Mesenchymal stem cell (in vitro differentiated cells and primary cell): ENCODE data around the gene EXOC6B.

Experiments used
- DNase-seq: peaks from one replicate; pipeline ENCODE4 v3.0.0-alpha.2; 2013
- H2AFZ ChIP-seq: one replicate; pipeline ENCODE4 v1.6.1; 2013; ENCODE audit warnings: low read depth, mild to moderate bottlenecking, control low read depth, inconsistent platforms, low read length, moderate library complexity
- H2AK5ac ChIP-seq: 2 replicates; pipeline ENCODE4 v1.6.1; 2013; ENCODE audit warnings: low read length, moderate library complexity, mild to moderate bottlenecking, inconsistent platforms; ENCODE audit not compliant: severe bottlenecking
- H2BK120ac ChIP-seq: one replicate; pipeline ENCODE4 v1.6.1; 2013; ENCODE audit warnings: low read depth, mild to moderate bottlenecking, inconsistent platforms, low read length, moderate library complexity
- H2BK12ac ChIP-seq, 2 experiments: one replicate each; pipeline ENCODE4 v1.6.1; 2013; ENCODE audit warnings: inconsistent platforms in 2 of 2, low read length in 2 of 2, mild to moderate bottlenecking in 2 of 2, moderate library complexity in 2 of 2, control low read depth in 1 of 2
- H2BK15ac ChIP-seq: one replicate; pipeline ENCODE4 v1.6.1; 2013; ENCODE audit warnings: mild to moderate bottlenecking, low read depth, inconsistent platforms; ENCODE audit not compliant: poor library complexity, severe bottlenecking
- H2BK5ac ChIP-seq: 2 replicates; pipeline ENCODE4 v1.6.1; 2013; ENCODE audit warnings: low read depth, mild to moderate bottlenecking, low read length, control low read depth, inconsistent platforms; ENCODE audit not compliant: poor library complexity, severe bottlenecking
- H3K14ac ChIP-seq, 2 experiments: one replicate each; pipeline ENCODE4 v1.6.1; 2013; ENCODE audit warnings: inconsistent platforms in 2 of 2, low read length in 2 of 2, control low read depth in 1 of 2, mild to moderate bottlenecking in 1 of 2, moderate library complexity in 1 of 2
- H3K18ac ChIP-seq, 2 experiments: one replicate each; pipeline ENCODE4 v1.6.1; 2013; ENCODE audit warnings: inconsistent platforms in 2 of 2, low read length in 2 of 2, control low read depth in 1 of 2, low read depth in 1 of 2, mild to moderate bottlenecking in 1 of 2
- H3K23ac ChIP-seq, 2 experiments: one replicate each; pipeline ENCODE4 v1.6.1; 2013; ENCODE audit warnings: inconsistent platforms in 2 of 2, low read length in 2 of 2, mild to moderate bottlenecking in 2 of 2, moderate library complexity in 2 of 2, control low read depth in 1 of 2
- H3K27ac ChIP-seq: 2 replicates; pipeline ENCODE4 v1.5.1; 2013; ENCODE audit warnings: mild to moderate bottlenecking, moderate library complexity, low read length, control low read depth, inconsistent platforms; ENCODE audit not compliant: poor library complexity, severe bottlenecking
- H3K27me3 ChIP-seq, 2 experiments: 2 replicates each; pipeline versions ENCODE4 v1.6.1 to v1.7.0; 2013; ENCODE audit warnings: low read length in 2 of 2, mild to moderate bottlenecking in 2 of 2, moderate library complexity in 2 of 2, control low read depth in 1 of 2, inconsistent platforms in 1 of 2; ENCODE audit not compliant: control insufficient read depth in 1 of 2, insufficient read depth in 1 of 2
- H3K36me3 ChIP-seq, 2 experiments: 2 replicates each; pipeline versions ENCODE4 v1.6.1 to v1.7.0; 2013; ENCODE audit warnings: low read length in 2 of 2, control low read depth in 1 of 2, inconsistent platforms in 1 of 2, low read depth in 1 of 2, mild to moderate bottlenecking in 1 of 2; ENCODE audit not compliant: insufficient read depth in 2 of 2, control insufficient read depth in 1 of 2
- H3K4ac ChIP-seq, 2 experiments: one replicate each; pipeline ENCODE4 v1.6.1; 2013; ENCODE audit warnings: inconsistent platforms in 2 of 2, low read length in 2 of 2, mild to moderate bottlenecking in 2 of 2, moderate library complexity in 2 of 2, control low read depth in 1 of 2, low read depth in 1 of 2
- H3K4me1 ChIP-seq: 2 replicates; pipeline ENCODE4 v1.6.1; 2013; ENCODE audit warnings: low read depth, low read length, control low read depth; ENCODE audit not compliant: control insufficient read depth, insufficient read depth
- H3K4me2 ChIP-seq: 2 replicates; pipeline ENCODE4 v1.6.1; 2013; ENCODE audit warnings: low read length, mild to moderate bottlenecking, inconsistent platforms; ENCODE audit not compliant: poor library complexity, severe bottlenecking
- H3K4me3 ChIP-seq, 2 experiments: 2 replicates each; pipeline versions ENCODE4 v1.5.1 to v1.7.0; 2013; ENCODE audit warnings: low read length in 2 of 2, mild to moderate bottlenecking in 2 of 2, control low read depth in 1 of 2, low read depth in 1 of 2; ENCODE audit not compliant: insufficient read depth in 1 of 2
- H3K79me1 ChIP-seq: replicated peaks from 2 replicates; pipeline ENCODE4 v1.6.1; 2013; ENCODE audit warnings: mild to moderate bottlenecking, control low read depth, low read length, inconsistent platforms; ENCODE audit not compliant: poor library complexity, severe bottlenecking
- H3K9ac ChIP-seq: 2 replicates; pipeline ENCODE4 v1.7.0; 2013; ENCODE audit warnings: mild to moderate bottlenecking, low read length, moderate library complexity
- H3K9me3 ChIP-seq: 2 replicates; pipeline ENCODE4 v1.7.0; 2013; ENCODE audit warnings: mild to moderate bottlenecking, low read length; ENCODE audit not compliant: control insufficient read depth
- H4K8ac ChIP-seq: one replicate; pipeline ENCODE4 v1.6.1; 2013; ENCODE audit warnings: inconsistent platforms, mild to moderate bottlenecking, low read length, moderate library complexity
- H4K91ac ChIP-seq: one replicate; pipeline ENCODE4 v1.6.1; 2013; ENCODE audit warnings: mild to moderate bottlenecking, low read length, inconsistent platforms
- WGBS: methylation state at CpG from one replicate; pipeline ENCODE4 v1.1.7; 2013; ENCODE audit warnings: mixed read lengths; 5-methylcytosine and 5-hydroxymethylcytosine counted together

Gene EXOC6B

DNA sequence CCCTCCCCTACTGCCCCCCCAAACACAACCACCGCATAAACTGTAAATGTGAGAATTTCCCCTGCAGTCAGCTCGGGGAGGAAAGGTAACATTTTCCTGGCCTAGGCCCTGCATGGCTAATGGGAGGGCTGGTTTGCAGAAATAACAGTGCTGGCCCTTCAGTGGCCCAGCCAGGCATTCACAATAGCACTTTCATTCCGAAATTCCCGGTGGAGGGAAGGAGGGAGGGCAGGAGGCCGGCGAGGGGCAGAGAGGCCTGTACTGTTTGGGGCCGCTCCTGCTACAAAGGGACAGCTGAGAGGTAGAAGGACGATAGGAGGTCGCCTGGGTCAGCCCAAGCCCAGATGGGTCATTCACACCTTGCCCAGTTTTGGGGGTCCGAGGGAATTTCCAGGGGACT is 689.5 kb downstream of the EXOC6B start:
- H2AK5ac ChIP-seq: no peak overlapping the region
- no peak overlapping the region for H3K14ac ChIP-seq
- no peak overlapping the region for H3K4me3 ChIP-seq
- no peak overlapping the region for H2BK5ac ChIP-seq
- peaks cover 26% of the 10 kb centered on the region for H3K4me1 ChIP-seq
- no peak overlapping the region for H2AFZ ChIP-seq
- H3K9ac ChIP-seq: no peak overlapping the region
- no peaks in the 10 kb centered on the region for H3K79me1 ChIP-seq
- no peak overlapping the region for H3K18ac ChIP-seq
- peaks cover 0 to 7% of the 10 kb centered on the region in 2 experiments for H3K27me3 ChIP-seq
- no peak overlapping the region for H3K4me2 ChIP-seq
- no peak overlapping the region for H4K91ac ChIP-seq
- H3K36me3 ChIP-seq: peaks cover 4 to 42% of the 10 kb centered on the region in 2 experiments
- no peak for DNase-seq
- WGBS: 66% methylated on average over 9 of the region's 10 CpGs
- no peak overlapping the region for H2BK15ac ChIP-seq
- H3K23ac ChIP-seq: no peak overlapping the region
- no peak overlapping the region for H4K8ac ChIP-seq
- no peak overlapping the region for H2BK120ac ChIP-seq
- no peak overlapping the region for H3K27ac ChIP-seq
- H3K4ac ChIP-seq: no peak overlapping the region
- H3K9me3 ChIP-seq: no peaks in the 10 kb centered on the region
- no peak overlapping the region for H2BK12ac ChIP-seq

DNA sequence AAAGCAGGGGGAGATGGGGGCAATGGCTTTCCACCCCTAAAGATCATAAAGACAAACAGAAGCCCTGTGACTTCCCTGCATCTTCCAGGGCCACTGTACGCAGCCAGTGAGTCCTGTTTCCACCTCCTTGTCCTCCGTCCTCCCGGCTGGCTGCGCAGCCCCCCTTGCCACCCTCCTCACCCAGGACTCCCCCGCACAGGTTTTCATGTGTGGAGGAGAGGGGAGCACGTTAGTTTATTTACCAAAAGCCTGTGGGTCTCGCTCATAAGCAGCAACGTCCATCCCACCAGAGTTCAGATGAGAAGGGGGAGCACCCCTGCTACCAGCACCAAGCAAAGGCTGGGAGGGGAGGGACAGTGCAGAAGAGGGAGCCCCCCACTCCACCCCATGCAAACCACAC is 689.9 kb downstream of the EXOC6B start:
- Histone ChIP-seq H3K9me3 (no peaks in the 10 kb centered on the region), H2BK15ac (no peak overlapping the region), H2BK12ac (no peak overlapping the region), H3K27ac (no peak overlapping the region), H2AK5ac (no peak overlapping the region), H2AFZ (no peak overlapping the region), H4K91ac (no peak overlapping the region), H3K4ac (no peak overlapping the region), H4K8ac (no peak overlapping the region), H3K4me3 (no peak overlapping the region), H3K79me1 (no peaks in the 10 kb centered on the region), H3K23ac (no peak overlapping the region), H3K4me2 (no peak overlapping the region), H2BK120ac (no peak overlapping the region), H3K36me3 (peaks cover 4 to 45% of the 10 kb centered on the region in 2 experiments), H3K18ac (no peak overlapping the region), H3K4me1 (peaks cover 26% of the 10 kb centered on the region), H2BK5ac (no peak overlapping the region), H3K14ac (no peak overlapping the region), H3K27me3 (peaks cover 0 to 11% of the 10 kb centered on the region in 2 experiments), H3K9ac (no peak overlapping the region)
- no peak for DNase-seq
- 71% methylated on average over 2 of the region's 8 CpGs for WGBS

DNA sequence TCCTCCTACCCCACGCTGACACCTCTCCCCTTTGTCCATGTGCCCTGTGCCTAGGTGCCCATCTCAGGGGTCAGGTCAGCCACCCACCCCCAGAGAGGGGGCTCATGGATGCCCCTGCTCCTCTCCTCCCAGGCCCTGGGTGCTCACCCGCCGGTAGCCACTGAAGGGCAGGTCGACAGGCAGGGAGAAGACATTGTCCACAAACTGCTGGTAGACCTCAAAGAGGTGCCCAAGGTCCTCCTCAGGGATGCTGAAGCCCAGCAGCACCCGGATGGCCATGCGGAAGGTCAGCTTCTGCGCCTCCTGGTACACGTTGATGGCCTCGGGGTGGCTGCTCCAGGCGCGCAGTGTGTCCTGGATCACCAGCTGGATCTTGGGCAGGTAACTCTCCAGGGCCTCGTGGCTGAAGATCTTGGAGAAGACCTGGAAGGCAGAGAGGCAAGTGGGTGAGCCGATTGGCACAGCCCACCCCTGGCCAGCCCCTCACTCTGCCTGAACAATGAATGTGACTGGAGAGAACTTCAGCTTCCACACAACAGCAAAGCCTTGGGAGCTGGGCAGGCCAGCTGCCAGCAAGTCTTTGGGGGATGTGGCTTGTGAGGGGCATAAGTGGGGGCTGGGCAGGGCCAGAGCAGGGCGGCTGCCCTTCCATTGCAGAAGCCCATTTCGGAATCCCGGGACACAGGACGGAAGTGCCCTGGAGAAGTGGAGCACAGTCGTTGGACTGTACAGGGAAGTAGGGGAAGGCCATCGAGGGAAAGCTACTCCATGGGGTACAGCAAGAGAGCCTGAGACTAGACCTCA is 690.6 kb downstream of the EXOC6B start:
- 88% methylated on average over 19 of the region's 19 CpGs for WGBS
- H3K4me1 ChIP-seq: peaks cover 26% of the 10 kb centered on the region
- H2BK12ac ChIP-seq: no peak overlapping the region
- no peak overlapping the region for H3K4me3 ChIP-seq
- H3K18ac ChIP-seq: no peak overlapping the region
- no peak overlapping the region for H3K9ac ChIP-seq
- no peak overlapping the region for H3K4me2 ChIP-seq
- no peak for DNase-seq
- H4K8ac ChIP-seq: no peak overlapping the region
- no peak overlapping the region for H3K23ac ChIP-seq
- H3K14ac ChIP-seq: no peak overlapping the region
- H2AK5ac ChIP-seq: no peak overlapping the region
- no peak overlapping the region for H2BK120ac ChIP-seq
- no peak overlapping the region for H2BK15ac ChIP-seq
- H4K91ac ChIP-seq: no peak overlapping the region
- H3K79me1 ChIP-seq: no peaks in the 10 kb centered on the region
- H3K27me3 ChIP-seq: peaks cover 0 to 14% of the 10 kb centered on the region in 2 experiments
- H3K27ac ChIP-seq: no peak overlapping the region
- H3K36me3 ChIP-seq: peaks cover 4 to 49% of the 10 kb centered on the region in 2 experiments
- no peak overlapping the region for H2AFZ ChIP-seq
- H3K9me3 ChIP-seq: no peaks in the 10 kb centered on the region
- no peak overlapping the region for H3K4ac ChIP-seq
- H2BK5ac ChIP-seq: no peak overlapping the region

DNA sequence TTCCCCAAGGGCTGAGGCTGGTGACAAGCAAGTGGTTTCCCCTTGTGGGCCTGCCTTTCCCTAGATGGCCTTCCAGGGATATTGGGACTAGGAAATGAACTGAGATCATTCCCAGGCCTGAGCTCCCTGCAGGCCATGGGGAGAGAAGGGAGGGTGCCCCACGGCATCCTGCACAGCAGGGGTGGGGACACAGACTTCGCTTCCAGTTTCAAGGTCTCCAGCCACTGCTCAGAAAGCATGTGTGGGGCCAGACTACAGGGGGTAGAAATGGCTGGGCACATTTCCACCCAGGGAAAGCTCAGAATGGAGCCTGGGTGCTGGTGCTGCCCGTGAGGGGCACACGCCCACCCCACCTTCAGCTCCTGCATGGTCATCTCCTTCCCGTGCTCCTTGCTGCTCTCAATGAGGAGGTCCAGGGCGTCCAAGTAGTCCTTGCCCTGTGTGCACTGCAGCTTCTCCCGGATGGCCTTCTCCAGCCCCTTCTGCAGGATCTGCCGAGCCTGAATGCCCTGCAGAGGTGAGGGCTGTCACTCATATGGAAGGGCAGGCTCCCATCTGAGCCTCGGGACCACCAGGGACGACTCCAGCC is 691.3 kb downstream of the EXOC6B start:
- Histone ChIP-seq H2BK120ac (no peak overlapping the region), H3K79me1 (no peaks in the 10 kb centered on the region)
- 85% methylated on average over 10 of the region's 10 CpGs for WGBS

More for the DNA sequence above, 691.3 kb downstream of the EXOC6B start:
- Histone ChIP-seq H2AK5ac (no peak overlapping the region), H4K8ac (no peak overlapping the region), H3K14ac (no peak overlapping the region), H2AFZ (no peak overlapping the region), H2BK12ac (no peak overlapping the region), H3K18ac (no peak overlapping the region), H2BK5ac (no peak overlapping the region), H3K4me3 (no peak overlapping the region), H3K4me2 (no peak overlapping the region), H3K27me3 (peaks cover 0 to 14% of the 10 kb centered on the region in 2 experiments), H4K91ac (no peak overlapping the region), H2BK15ac (no peak overlapping the region), H3K4ac (no peak overlapping the region), H3K36me3 (peaks cover 4 to 49% of the 10 kb centered on the region in 2 experiments), H3K4me1 (peaks cover 24% of the 10 kb centered on the region), H3K27ac (no peak overlapping the region), H3K23ac (no peak overlapping the region), H3K9ac (no peak overlapping the region), H3K9me3 (no peaks in the 10 kb centered on the region)
- DNase-seq: no peak
